Activated CD4-positive, alpha-beta T cell treated with anti-CD3 and anti-CD28 coated beads for 48 hours (primary cell): ENCODE data around the gene AP3M1.

Experiments
- DNase-seq: peaks from one replicate; pipeline ENCODE4 v3.0.0-alpha.2; 2020

AP3M1 gene

GRCh38 chr10:74110120-74110519 lies 40.5 kb downstream of the AP3M1 start:
- no peak for DNase-seq

- no peak for DNase-seq
Measured at GRCh38 chr10:74109452-74109851, 41.2 kb downstream of the AP3M1 start.

- DNase-seq = no peak
Measured at GRCh38 chr10:74107391-74107790, 43.2 kb downstream of the AP3M1 start.

- no peak for DNase-seq
Measured at GRCh38 chr10:74104996-74105395, 45.6 kb downstream of the AP3M1 start.

- DNase-seq = no peak
Measured at GRCh38 chr10:74104480-74104879, 46.1 kb downstream of the AP3M1 start.

- no peak for DNase-seq
Measured at GRCh38 chr10:74103560-74104258, 46.9 kb downstream of the AP3M1 start.

GRCh38 chr10:74099836-74100235 lies 50.8 kb downstream of the AP3M1 start:
- DNase-seq = no peak

- DNase-seq = no peak
Measured at GRCh38 chr10:74099420-74099819, 51.2 kb downstream of the AP3M1 start.

GRCh38 chr10:74097776-74098175 lies 52.9 kb downstream of the AP3M1 start:
- DNase-seq = no peak

GRCh38 chr10:74096777-74097176 lies 53.9 kb downstream of the AP3M1 start:
- no peak for DNase-seq

- no peak for DNase-seq
Measured at GRCh38 chr10:74094231-74094630, 56.4 kb downstream of the AP3M1 start.

GRCh38 chr10:74093530-74094164 lies 57.0 kb downstream of the AP3M1 start:
- DNase-seq = no peak

- no peak for DNase-seq
Measured at GRCh38 chr10:74092372-74092771, 58.3 kb downstream of the AP3M1 start.

- no peak for DNase-seq
Measured at GRCh38 chr10:74088722-74089121, 61.9 kb downstream of the AP3M1 start.

GRCh38 chr10:74086317-74086716 lies 64.3 kb downstream of the AP3M1 start:
- DNase-seq = no peak

GRCh38 chr10:74084955-74085354 lies 65.7 kb downstream of the AP3M1 start:
- no peak for DNase-seq

GRCh38 chr10:74083304-74083703 lies 67.3 kb downstream of the AP3M1 start:
- DNase-seq = no peak

GRCh38 chr10:74081941-74082718 lies 68.5 kb downstream of the AP3M1 start:
- no peak for DNase-seq

GRCh38 chr10:74081192-74081803 lies 69.3 kb downstream of the AP3M1 start:
- DNase-seq = peak; percentile 56

- DNase-seq = no peak
Measured at GRCh38 chr10:74079936-74080590, 70.6 kb downstream of the AP3M1 start.

- DNase-seq = no peak
Measured at GRCh38 chr10:74079028-74079935, 71.3 kb downstream of the AP3M1 start.

- DNase-seq = peak; percentile 64
Measured at GRCh38 chr10:74078037-74078436, 72.6 kb downstream of the AP3M1 start.
